ENCODE results near the gene ZC3H7A. TPM values are rescaled to one million over a fixed set of nuclear protein-coding genes. Genes with fewer than 3 reads are reported as not detected.

The ZC3H7A gene
- total RNA-seq, 1 donor from 2014 or later, result 63.9 TPM

DNA sequence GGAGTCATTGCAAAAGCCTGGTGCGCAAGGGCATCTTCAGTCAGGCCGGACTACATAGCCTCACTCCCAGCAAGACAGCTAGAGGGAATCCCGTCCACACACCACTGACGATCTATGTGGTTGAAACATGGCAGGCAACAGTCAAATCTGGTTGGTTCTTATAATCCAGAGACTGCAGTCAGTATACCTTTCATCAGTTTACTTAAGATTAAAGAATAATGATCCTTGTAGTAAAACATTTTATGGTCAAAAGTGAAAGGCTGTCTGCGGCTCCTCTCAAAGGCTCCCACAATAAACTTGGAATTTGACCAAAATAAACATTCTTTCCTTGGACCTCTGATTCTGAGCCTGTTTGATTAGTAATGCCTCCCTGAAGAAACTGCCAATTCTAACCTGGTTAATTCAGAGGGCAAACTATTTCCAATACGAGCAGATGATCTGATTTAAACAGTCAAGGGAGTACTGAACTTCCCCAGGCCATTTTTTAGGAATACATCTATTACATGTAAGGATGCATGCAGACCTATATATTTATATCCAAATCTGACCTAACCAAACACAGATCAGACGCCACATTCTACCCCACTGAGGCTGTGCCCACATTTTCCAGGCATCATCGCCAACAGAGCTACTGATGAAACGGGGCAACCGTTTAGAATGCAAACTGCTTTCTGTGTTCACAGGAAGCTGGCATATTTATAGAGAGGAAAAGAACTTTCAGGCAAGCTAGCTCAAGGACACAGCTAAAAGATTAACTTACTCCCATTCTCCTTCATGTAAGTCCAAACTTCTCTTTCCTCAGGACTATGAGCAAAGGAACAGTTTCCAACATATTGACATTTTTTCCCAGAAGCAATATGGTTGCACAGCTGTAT lies 39.1 kb downstream of the ZC3H7A start:
- H3K9me3 Mint-ChIP-seq (ENCODE audit: low read depth), result no peaks in the 10 kb centered on the region
- H3K36me3 Mint-ChIP-seq (ENCODE audit: insufficient read depth), result peaks cover 46% of the 10 kb centered on the region
- no peaks in the 10 kb centered on the region for H3K4me1 Mint-ChIP-seq (ENCODE audit: low read depth)
- no peaks in the 10 kb centered on the region for H3K27me3 Mint-ChIP-seq
- TF ChIP-seq, protein P1, sequence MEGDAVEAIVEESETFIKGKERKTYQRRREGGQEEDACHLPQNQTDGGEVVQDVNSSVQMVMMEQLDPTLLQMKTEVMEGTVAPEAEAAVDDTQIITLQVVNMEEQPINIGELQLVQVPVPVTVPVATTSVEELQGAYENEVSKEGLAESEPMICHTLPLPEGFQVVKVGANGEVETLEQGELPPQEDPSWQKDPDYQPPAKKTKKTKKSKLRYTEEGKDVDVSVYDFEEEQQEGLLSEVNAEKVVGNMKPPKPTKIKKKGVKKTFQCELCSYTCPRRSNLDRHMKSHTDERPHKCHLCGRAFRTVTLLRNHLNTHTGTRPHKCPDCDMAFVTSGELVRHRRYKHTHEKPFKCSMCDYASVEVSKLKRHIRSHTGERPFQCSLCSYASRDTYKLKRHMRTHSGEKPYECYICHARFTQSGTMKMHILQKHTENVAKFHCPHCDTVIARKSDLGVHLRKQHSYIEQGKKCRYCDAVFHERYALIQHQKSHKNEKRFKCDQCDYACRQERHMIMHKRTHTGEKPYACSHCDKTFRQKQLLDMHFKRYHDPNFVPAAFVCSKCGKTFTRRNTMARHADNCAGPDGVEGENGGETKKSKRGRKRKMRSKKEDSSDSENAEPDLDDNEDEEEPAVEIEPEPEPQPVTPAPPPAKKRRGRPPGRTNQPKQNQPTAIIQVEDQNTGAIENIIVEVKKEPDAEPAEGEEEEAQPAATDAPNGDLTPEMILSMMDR (IDR thresholded peaks at IDR 0.05; ENCODE audit: unreplicated experiment), result no peak
- DNase-seq (ENCODE audit: low spot score, unreplicated experiment), result no peak
- no peak overlapping the region for H3K27ac Mint-ChIP-seq
- no peak overlapping the region for H3K4me3 Mint-ChIP-seq (ENCODE audit: low read depth)

DNA sequence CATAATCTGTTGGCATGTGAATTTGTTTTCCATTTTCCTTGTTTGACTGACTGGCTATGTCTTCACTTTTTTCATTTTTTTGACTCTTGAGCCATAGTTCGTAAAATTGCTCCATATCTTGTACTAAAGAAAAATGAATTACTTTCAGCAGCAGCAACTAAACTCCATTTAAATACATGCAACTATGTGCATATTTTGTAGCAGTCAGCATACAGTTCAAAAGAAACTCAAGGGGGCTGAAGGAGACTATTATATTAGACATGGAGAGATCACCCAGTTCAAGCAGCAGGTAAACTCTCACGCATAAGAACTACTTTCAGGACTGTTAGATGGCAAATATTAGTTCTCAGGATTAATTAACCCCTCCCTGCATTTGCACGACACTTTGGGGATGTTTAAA lies 40.8 kb downstream of the ZC3H7A start:
- peaks cover 32% of the 10 kb centered on the region for H3K36me3 Mint-ChIP-seq (ENCODE audit: insufficient read depth)
- no peaks in the 10 kb centered on the region for H3K27me3 Mint-ChIP-seq
- no peaks in the 10 kb centered on the region for H3K9me3 Mint-ChIP-seq (ENCODE audit: low read depth)
- no peak overlapping the region for H3K27ac Mint-ChIP-seq
- DNase-seq (ENCODE audit: low spot score, unreplicated experiment), result no peak
- no peak overlapping the region for H3K4me3 Mint-ChIP-seq (ENCODE audit: low read depth)
- TF ChIP-seq, protein P1 (IDR thresholded peaks at IDR 0.05; ENCODE audit: unreplicated experiment), result no peak
- no peaks in the 10 kb centered on the region for H3K4me1 Mint-ChIP-seq (ENCODE audit: low read depth)

DNA sequence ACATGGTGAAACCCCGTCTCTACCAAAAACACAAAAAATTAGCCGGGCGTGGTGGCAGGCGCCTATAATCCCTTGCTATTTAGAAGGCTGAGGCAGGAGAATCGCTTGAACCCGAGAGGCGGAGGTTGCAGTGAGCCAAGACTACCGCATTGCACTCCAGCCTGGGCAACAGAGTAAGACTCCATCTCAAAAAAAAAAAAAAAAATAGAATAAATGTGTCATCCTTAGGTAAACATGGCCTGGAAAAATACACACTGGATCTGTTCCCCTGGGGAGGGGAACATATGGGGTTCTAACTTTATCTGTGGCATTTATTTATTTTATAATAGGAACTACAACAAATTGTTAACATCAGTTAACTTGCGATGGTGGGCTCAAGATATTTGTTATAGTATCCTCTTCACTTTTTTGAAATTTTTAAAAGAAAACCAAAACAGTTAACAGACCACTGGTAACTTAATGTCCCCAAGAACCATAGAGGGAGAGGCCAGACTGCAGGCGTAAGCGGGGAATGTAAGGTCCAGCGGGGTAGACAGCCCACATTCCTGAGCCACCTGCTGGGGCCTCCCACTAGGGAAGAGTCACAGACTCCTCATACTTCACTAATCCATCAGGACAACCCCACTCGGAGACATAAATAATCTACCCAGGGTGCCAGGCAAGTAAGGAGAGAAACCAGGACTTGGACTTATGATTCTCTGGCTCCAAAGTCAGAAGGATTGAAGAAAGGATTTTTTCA lies 41.9 kb downstream of the ZC3H7A start:
- H3K27me3 Mint-ChIP-seq, result no peaks in the 10 kb centered on the region
- TF ChIP-seq, protein P1 (IDR thresholded peaks at IDR 0.05; ENCODE audit: unreplicated experiment), result no peak
- no peak overlapping the region for H3K4me3 Mint-ChIP-seq (ENCODE audit: low read depth)
- H3K9me3 Mint-ChIP-seq (ENCODE audit: low read depth), result no peaks in the 10 kb centered on the region
- no peak overlapping the region for H3K27ac Mint-ChIP-seq
- no peak for DNase-seq (ENCODE audit: low spot score, unreplicated experiment)
- H3K4me1 Mint-ChIP-seq (ENCODE audit: low read depth), result no peaks in the 10 kb centered on the region
- H3K36me3 Mint-ChIP-seq (ENCODE audit: insufficient read depth), result peaks cover 30% of the 10 kb centered on the region

DNA sequence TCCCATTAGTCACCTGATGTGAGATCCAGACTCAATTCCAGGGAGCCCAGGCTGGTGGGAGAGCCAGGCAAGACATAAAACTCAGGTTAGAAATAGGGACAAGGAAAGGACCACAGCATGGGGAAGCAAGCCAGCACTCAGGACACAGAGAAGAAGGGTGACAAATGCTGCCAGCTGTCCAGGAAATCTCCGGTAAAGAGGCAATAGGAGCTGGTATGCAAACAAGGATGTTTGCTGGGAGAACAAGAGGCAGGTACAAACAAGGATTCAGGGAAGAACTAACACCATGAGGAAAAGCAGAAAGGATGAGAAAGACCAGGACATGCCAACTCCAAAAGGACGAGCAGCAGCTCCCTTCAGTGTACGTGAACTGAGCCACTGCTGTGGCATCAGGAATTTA lies 44.2 kb downstream of the ZC3H7A start:
- DNase-seq (ENCODE audit: low spot score, unreplicated experiment), result no peak
- TF ChIP-seq, protein P1 (IDR thresholded peaks at IDR 0.05; ENCODE audit: unreplicated experiment), result no peak
- Mint-ChIP-seq H3K27me3 (no peaks in the 10 kb centered on the region), H3K4me1 (ENCODE audit: low read depth) (peaks cover 10% of the 10 kb centered on the region), H3K4me3 (ENCODE audit: low read depth) (no peak overlapping the region), H3K27ac (peak overlapping the region; percentile 44), H3K36me3 (ENCODE audit: insufficient read depth) (peaks cover 30% of the 10 kb centered on the region), H3K9me3 (ENCODE audit: low read depth) (no peaks in the 10 kb centered on the region)

DNA sequence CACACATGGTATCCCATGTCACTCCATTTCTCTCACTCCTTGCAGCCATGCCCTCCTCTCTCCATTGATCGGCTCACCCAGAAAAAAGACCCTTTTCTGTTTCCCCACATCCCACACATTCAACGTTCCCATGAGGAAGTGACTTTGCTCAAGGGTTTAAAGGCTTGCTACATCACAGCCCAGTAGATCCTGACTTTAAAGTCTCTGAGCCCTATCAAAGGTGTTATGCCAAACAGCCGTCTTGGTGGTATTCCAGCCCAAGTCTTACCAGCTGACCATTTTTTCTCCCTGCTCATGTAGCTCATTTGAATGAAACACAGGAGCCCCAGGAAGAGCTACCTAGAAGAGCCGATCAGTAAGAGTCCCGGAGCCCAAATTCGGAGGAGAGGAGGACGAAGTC lies 47.0 kb downstream of the ZC3H7A start:
- DNase-seq (ENCODE audit: low spot score, unreplicated experiment), result no peak
- H3K4me3 Mint-ChIP-seq (ENCODE audit: low read depth), result no peak overlapping the region
- no peaks in the 10 kb centered on the region for H3K9me3 Mint-ChIP-seq (ENCODE audit: low read depth)
- H3K36me3 Mint-ChIP-seq (ENCODE audit: insufficient read depth), result peaks cover 17% of the 10 kb centered on the region
- no peaks in the 10 kb centered on the region for H3K27me3 Mint-ChIP-seq
- peak overlapping the region; percentile 39 for H3K27ac Mint-ChIP-seq
- H3K4me1 Mint-ChIP-seq (ENCODE audit: low read depth), result peaks cover 14% of the 10 kb centered on the region
- TF ChIP-seq, protein P1 (IDR thresholded peaks at IDR 0.05; ENCODE audit: unreplicated experiment), result no peak
